HepG2 (cell line): ENCODE data around the gene C19orf85. TPM values are rescaled to one million over a fixed set of nuclear protein-coding genes. Genes with fewer than 3 reads are reported as not detected.

Source experiments
- ATAC-seq: fragments of 200-7000 bp; cut with Tn5 transposase; 3 replicates; pipeline ENCODE4 v1.9.1; 2020; ENCODE audit warnings: mild to moderate bottlenecking, moderate library complexity
- BruUV-seq: library from RNA; stranded (reverse); fragments of 400-500 nt; replicated peaks from 2 replicates; lab custom pipeline; 2021; lab: Mats Ljungman, UMichigan
- CTCF ChIA-PET: fragments of 300-600 bp; formaldehyde crosslinking; extraction: SDS; loops from one replicate; lab custom pipeline; 2021; ENCODE audit warnings: low total read pairs, inconsistent platforms, low intra/inter-chr PET ratio; lab: Yijun Ruan, JAX
- POLR2A ChIA-PET: fragments of 350-600 bp; sonication (Branson Sonifier 250); formaldehyde crosslinking; loops from one replicate; lab custom pipeline; 2020; ENCODE audit warnings: antibody characterized with exemption, inconsistent platforms; lab: Yijun Ruan, JAX
- DNase-seq: peaks from one replicate; pipeline ENCODE4 v3.0.0-alpha.2; 2015; ENCODE audit warnings: low spot score
- FAIRE-seq: peaks from 3 replicates; lab custom pipeline; 2011; peaks lifted over from hg19 to GRCh38; lab: Jason Lieb, UNC
- H2AFZ ChIP-seq: one replicate; pipeline ENCODE4 v1.6.1; 2011; ENCODE audit warnings: low read length, inconsistent platforms
- H3K27ac ChIP-seq: fragments of 300-600 bp; 3 replicates; pipeline ENCODE4 v1.8.0; 2011; ENCODE audit warnings: mixed run types, mild to moderate bottlenecking, mixed read lengths, low read length, inconsistent platforms; ENCODE audit not compliant: insufficient read depth; ENCODE audit errors: extremely low read length
- H3K27me3 ChIP-seq, 2 experiments: fragments of 200-600 bp in 1 of 2; 2 replicates in 1 of 2; 3 replicates in 1 of 2; pipeline versions ENCODE4 v1.6.0 to v1.8.0; 2011; ENCODE audit warnings: low read length in 2 of 2, mild to moderate bottlenecking in 2 of 2, moderate library complexity in 2 of 2, inconsistent platforms in 1 of 2; ENCODE audit not compliant: insufficient read depth in 2 of 2, control insufficient read depth in 1 of 2
- H3K36me3 ChIP-seq, 2 experiments: fragments of 200-600 bp in 1 of 2; replicated peaks in 1 of 2; 2 replicates in 1 of 2; 3 replicates in 1 of 2; pipeline versions ENCODE4 v1.5.1 to v1.8.0; 2011; ENCODE audit warnings: low read length in 2 of 2, inconsistent platforms in 1 of 2; ENCODE audit not compliant: insufficient read depth in 2 of 2, control insufficient read depth in 1 of 2
- H3K4me1 ChIP-seq: 2 replicates; pipeline ENCODE4 v1.5.1; 2012; ENCODE audit warnings: low read length, inconsistent platforms; ENCODE audit not compliant: insufficient read depth
- H3K4me2 ChIP-seq: 2 replicates; pipeline ENCODE4 v1.6.0; 2011; ENCODE audit warnings: low read depth, low read length, inconsistent platforms
- H3K4me3 ChIP-seq, 3 experiments: fragments of 200-600 bp in 1 of 3; sonication (generic), shearing (Covaris generic) in 1 of 3; replicated peaks in 1 of 3; 2 replicates each; pipeline ENCODE4 v1.5.1; 2011 to 2016; ENCODE audit warnings: low read length in 3 of 3, inconsistent platforms in 2 of 3, low read depth in 2 of 3, mild to moderate bottlenecking in 2 of 3, control low read depth in 1 of 3, mixed read lengths in 1 of 3; ENCODE audit not compliant: insufficient read depth in 1 of 3
- H3K79me2 ChIP-seq: one replicate; pipeline ENCODE4 v1.6.1; 2011; ENCODE audit warnings: low read length, inconsistent platforms; ENCODE audit not compliant: insufficient read depth
- H3K9ac ChIP-seq: 2 replicates; pipeline ENCODE4 v1.6.0; 2011; ENCODE audit warnings: mild to moderate bottlenecking, low read depth, low read length, inconsistent platforms; ENCODE audit not compliant: insufficient read depth
- H3K9me3 ChIP-seq: 2 replicates; pipeline ENCODE4 v1.5.1; 2012; ENCODE audit warnings: mild to moderate bottlenecking, low read length
- H4K20me1 ChIP-seq: 2 replicates; pipeline ENCODE4 v1.6.0; 2011; ENCODE audit warnings: inconsistent platforms, mild to moderate bottlenecking, low read length, moderate library complexity; ENCODE audit not compliant: insufficient read depth
- AGO2 ChIP-seq: fragments of 200-400 bp; formaldehyde crosslinking; optimal IDR thresholded peaks from 2 replicates; pipeline ENCODE3; 2017; ENCODE audit warnings: mild to moderate bottlenecking, low read depth, low read length, moderate library complexity
- JARID2 ChIP-seq: sonication (generic); formaldehyde crosslinking; IDR thresholded peaks from 2 replicates; pipeline ENCODE4 v1.8.1; 2023; ENCODE audit warnings: missing genetic modification reagents, inconsistent platforms; ENCODE audit not compliant: insufficient replicate concordance
- KLF16 ChIP-seq, 2 experiments: sonication (generic) in 1 of 2; formaldehyde crosslinking in 1 of 2; IDR thresholded peaks; 2 replicates each; pipeline versions ENCODE4 v1.6.1 to v1.8.0; 2016 to 2023; ENCODE audit warnings: missing genetic modification reagents in 2 of 2, missing compliant biosample characterization in 1 of 2
- NCOR1 ChIP-seq: fragments of 200-600 bp; sonication (generic); IDR thresholded peaks from 2 replicates; pipeline ENCODE4 v1.7.0; 2017; ENCODE audit warnings: antibody characterized with exemption, low read length, borderline replicate concordance
- SMC3 ChIP-seq: IDR thresholded peaks from 2 replicates; pipeline ENCODE4 v1.6.1; 2011; ENCODE audit warnings: low read length, improper control_type of control experiment
- STAG1 ChIP-seq: sonication (generic); formaldehyde crosslinking; IDR thresholded peaks from 2 replicates; pipeline ENCODE4 v1.4.0; 2020; ENCODE audit warnings: missing genetic modification reagents
- ZNF225 ChIP-seq: sonication (generic); formaldehyde crosslinking; IDR thresholded peaks from 2 replicates; pipeline ENCODE4 v1.4.0; 2020; ENCODE audit warnings: mild to moderate bottlenecking, missing genetic modification reagents
- ZNF282 ChIP-seq: fragments of 450-650 bp; IDR thresholded peaks from 2 replicates; pipeline ENCODE4 v1.6.1; 2018; ENCODE audit not compliant: partially characterized antibody
- WGBS: methylation state at CpG from one replicate; pipeline ENCODE4 v1.1.6; 2017; ENCODE audit warnings: low lambda C conversion rate; 5-methylcytosine and 5-hydroxymethylcytosine counted together
- in situ Hi-C: cut with HindIII; loops from 2 replicates; pipeline ENCODE4 v1.10.0; 2017; ENCODE audit warnings: low pct_unique_long_range_greater_than_20kb; ENCODE audit not compliant: extremely low pct_ligation_motif_present
- intact Hi-C: fragments of 100-400 bp; cut with micrococcal nuclease; formaldehyde crosslinking; loops from one replicate; pipeline ENCODE4 v1.10.0; 2022; ENCODE audit not compliant: unreplicated experiment
- polyA plus RNA-seq, 8 experiments: library from polyadenylated mRNA; depleted of rRNA in 3 of 8; stranded (reverse) in 7 of 8; unstranded in 1 of 8; fragments of >200 nt; fragmentation: Illumina TruSeq in 4 of 8; extraction: Trizol in 4 of 8; gene quantifications; 2 replicates each; pipeline versions ENCODE4 v1.2.1 to v1.2.3, GENCODE V29; 2011 to 2016; ENCODE audit warnings: low read depth in 4 of 8, missing spikeins in 1 of 8, mixed read lengths in 1 of 8; ENCODE audit not compliant: insufficient read depth in 1 of 8
- total RNA-seq, 5 experiments: library from RNA; depleted of rRNA; stranded (reverse); fragments of >200 nt; fragmentation: Illumina TruSeq; extraction: Trizol; gene quantifications; 2 replicates each; pipeline ENCODE4 v1.2.3, GENCODE V29; 2016; ENCODE audit warnings: low read depth in 1 of 5
- TF ChIP-seq, protein P1 (sequence below): sonication (generic); formaldehyde crosslinking; IDR thresholded peaks from 2 replicates; pipeline ENCODE4 v1.5.0; 2020; ENCODE audit warnings: missing genetic modification reagents, mild to moderate bottlenecking, borderline replicate concordance
- TF ChIP-seq, protein P2 (sequence below): sonication (generic); formaldehyde crosslinking; IDR thresholded peaks from 2 replicates; pipeline ENCODE4 v1.5.1; 2020; ENCODE audit warnings: mild to moderate bottlenecking, missing genetic modification reagents, moderate library complexity
- TF ChIP-seq, protein P3 (sequence below): sonication (generic); formaldehyde crosslinking; IDR thresholded peaks from 2 replicates; pipeline ENCODE4 v1.5.1; 2020; ENCODE audit warnings: mild to moderate bottlenecking, missing genetic modification reagents, borderline replicate concordance

The C19orf85 gene
- total and polyA plus RNA-seq, 2 of the 13 experiments (the other 11 are each of a cell fraction or from before 2014, with no cell fraction given): not detected

DNA sequence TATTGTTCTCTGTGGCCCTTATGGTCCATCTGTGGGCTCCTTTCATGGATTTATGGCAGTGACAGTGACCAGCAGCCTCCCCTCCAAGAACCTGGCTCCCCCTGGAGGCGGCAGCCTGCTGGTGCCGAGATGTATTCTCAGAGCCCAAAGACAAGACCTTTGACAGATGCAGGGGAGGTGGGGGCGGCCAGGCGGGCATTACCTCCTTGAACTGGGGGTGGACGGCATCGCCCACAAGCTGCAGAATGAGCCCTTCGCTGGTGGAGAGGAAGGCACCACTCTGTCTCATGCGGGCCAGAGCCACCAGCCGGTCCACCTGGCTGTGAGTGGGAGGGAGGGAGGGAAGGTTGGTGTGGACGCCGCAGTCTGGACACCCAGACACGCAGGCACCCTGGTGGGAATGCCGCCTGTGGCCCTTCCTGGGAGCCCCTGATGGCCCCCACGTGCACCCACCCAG, 9.7 kb downstream of the C19orf85 start:
- 84% methylated on average over 14 of the region's 14 CpGs for WGBS
- Histone ChIP-seq H3K4me3 (no peak overlapping the region), H3K4me2 (no peak overlapping the region), H3K36me3 (peaks cover 1 to 11% of the 10 kb centered on the region in 2 experiments; a peak in 4 of 5 replicates), H2AFZ (no peak overlapping the region), H3K9me3 (no peaks in the 10 kb centered on the region), H3K9ac (no peak overlapping the region), H4K20me1 (peaks cover 10% of the 10 kb centered on the region; the same call in 1 of the 2 replicates), H3K27me3 (peaks cover 0 to 12% of the 10 kb centered on the region in 2 experiments; a peak in 2 of 5 replicates), H3K79me2 (peaks cover 15% of the 10 kb centered on the region), H3K27ac (no peak overlapping the region), H3K4me1 (peaks cover 28% of the 10 kb centered on the region)
- ChIA-PET POLR2A (interaction anchor here (3.3 kb wide), 1 partner anchor 48 kb away, joined by 11 read pairs; the partner anchor contains the start of gene UBE2S), CTCF (interaction anchor here (0.8 kb wide), 1 partner anchor 314 kb away, joined by 3 read pairs; no protein-coding TSS in a partner anchor)
- no TSS peak for BruUV-seq
- DNase-seq (peak; percentile 34), FAIRE-seq (peak; percentile 36), ATAC-seq (peak; percentile 48)
- intact Hi-C loops (no loop called here), in situ Hi-C loops (no loop called here)
- TF ChIP-seq, protein P1, sequence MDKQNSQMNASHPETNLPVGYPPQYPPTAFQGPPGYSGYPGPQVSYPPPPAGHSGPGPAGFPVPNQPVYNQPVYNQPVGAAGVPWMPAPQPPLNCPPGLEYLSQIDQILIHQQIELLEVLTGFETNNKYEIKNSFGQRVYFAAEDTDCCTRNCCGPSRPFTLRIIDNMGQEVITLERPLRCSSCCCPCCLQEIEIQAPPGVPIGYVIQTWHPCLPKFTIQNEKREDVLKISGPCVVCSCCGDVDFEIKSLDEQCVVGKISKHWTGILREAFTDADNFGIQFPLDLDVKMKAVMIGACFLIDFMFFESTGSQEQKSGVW (CRISPR knock-in tag): no peak
- TF ChIP-seq SMC3: peak; percentile 39
- TF ChIP-seq, protein P2, sequence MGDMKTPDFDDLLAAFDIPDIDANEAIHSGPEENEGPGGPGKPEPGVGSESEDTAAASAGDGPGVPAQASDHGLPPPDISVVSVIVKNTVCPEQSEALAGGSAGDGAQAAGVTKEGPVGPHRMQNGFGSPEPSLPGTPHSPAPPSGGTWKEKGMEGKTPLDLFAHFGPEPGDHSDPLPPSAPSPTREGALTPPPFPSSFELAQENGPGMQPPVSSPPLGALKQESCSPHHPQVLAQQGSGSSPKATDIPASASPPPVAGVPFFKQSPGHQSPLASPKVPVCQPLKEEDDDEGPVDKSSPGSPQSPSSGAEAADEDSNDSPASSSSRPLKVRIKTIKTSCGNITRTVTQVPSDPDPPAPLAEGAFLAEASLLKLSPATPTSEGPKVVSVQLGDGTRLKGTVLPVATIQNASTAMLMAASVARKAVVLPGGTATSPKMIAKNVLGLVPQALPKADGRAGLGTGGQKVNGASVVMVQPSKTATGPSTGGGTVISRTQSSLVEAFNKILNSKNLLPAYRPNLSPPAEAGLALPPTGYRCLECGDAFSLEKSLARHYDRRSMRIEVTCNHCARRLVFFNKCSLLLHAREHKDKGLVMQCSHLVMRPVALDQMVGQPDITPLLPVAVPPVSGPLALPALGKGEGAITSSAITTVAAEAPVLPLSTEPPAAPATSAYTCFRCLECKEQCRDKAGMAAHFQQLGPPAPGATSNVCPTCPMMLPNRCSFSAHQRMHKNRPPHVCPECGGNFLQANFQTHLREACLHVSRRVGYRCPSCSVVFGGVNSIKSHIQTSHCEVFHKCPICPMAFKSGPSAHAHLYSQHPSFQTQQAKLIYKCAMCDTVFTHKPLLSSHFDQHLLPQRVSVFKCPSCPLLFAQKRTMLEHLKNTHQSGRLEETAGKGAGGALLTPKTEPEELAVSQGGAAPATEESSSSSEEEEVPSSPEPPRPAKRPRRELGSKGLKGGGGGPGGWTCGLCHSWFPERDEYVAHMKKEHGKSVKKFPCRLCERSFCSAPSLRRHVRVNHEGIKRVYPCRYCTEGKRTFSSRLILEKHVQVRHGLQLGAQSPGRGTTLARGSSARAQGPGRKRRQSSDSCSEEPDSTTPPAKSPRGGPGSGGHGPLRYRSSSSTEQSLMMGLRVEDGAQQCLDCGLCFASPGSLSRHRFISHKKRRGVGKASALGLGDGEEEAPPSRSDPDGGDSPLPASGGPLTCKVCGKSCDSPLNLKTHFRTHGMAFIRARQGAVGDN (CRISPR knock-in tag): peak; percentile 14; the same call in 1 of the 2 replicates
- no peak for TF ChIP-seq AGO2
- no peak for TF ChIP-seq ZNF225 (CRISPR knock-in tag)
- TF ChIP-seq ZNF282: no peak
- no peak for TF ChIP-seq NCOR1
- no peak for TF ChIP-seq KLF16 (CRISPR knock-in tag; IDR thresholded peaks at IDR 0.05)
- TF ChIP-seq JARID2 (CRISPR knock-in tag): no peak
- TF ChIP-seq, protein P3, sequence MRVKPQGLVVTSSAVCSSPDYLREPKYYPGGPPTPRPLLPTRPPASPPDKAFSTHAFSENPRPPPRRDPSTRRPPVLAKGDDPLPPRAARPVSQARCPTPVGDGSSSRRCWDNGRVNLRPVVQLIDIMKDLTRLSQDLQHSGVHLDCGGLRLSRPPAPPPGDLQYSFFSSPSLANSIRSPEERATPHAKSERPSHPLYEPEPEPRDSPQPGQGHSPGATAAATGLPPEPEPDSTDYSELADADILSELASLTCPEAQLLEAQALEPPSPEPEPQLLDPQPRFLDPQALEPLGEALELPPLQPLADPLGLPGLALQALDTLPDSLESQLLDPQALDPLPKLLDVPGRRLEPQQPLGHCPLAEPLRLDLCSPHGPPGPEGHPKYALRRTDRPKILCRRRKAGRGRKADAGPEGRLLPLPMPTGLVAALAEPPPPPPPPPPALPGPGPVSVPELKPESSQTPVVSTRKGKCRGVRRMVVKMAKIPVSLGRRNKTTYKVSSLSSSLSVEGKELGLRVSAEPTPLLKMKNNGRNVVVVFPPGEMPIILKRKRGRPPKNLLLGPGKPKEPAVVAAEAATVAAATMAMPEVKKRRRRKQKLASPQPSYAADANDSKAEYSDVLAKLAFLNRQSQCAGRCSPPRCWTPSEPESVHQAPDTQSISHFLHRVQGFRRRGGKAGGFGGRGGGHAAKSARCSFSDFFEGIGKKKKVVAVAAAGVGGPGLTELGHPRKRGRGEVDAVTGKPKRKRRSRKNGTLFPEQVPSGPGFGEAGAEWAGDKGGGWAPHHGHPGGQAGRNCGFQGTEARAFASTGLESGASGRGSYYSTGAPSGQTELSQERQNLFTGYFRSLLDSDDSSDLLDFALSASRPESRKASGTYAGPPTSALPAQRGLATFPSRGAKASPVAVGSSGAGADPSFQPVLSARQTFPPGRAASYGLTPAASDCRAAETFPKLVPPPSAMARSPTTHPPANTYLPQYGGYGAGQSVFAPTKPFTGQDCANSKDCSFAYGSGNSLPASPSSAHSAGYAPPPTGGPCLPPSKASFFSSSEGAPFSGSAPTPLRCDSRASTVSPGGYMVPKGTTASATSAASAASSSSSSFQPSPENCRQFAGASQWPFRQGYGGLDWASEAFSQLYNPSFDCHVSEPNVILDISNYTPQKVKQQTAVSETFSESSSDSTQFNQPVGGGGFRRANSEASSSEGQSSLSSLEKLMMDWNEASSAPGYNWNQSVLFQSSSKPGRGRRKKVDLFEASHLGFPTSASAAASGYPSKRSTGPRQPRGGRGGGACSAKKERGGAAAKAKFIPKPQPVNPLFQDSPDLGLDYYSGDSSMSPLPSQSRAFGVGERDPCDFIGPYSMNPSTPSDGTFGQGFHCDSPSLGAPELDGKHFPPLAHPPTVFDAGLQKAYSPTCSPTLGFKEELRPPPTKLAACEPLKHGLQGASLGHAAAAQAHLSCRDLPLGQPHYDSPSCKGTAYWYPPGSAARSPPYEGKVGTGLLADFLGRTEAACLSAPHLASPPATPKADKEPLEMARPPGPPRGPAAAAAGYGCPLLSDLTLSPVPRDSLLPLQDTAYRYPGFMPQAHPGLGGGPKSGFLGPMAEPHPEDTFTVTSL: no peak
- peak; percentile 53 for TF ChIP-seq STAG1 (CRISPR knock-in tag)
